NB4 (cell line): Measurements from ENCODE around the gene RABGEF1.

Source experiments
- CTCF ChIP-seq: IDR thresholded peaks from one replicate; pipeline ENCODE4 v1.5.1; 2012; ENCODE audit warnings: low read depth, low read length
- POLR2A ChIP-seq: IDR thresholded peaks from 2 replicates; pipeline ENCODE4 v1.6.1; 2011; ENCODE audit warnings: mild to moderate bottlenecking; ENCODE audit not compliant: insufficient read length; ENCODE audit errors: extremely low read depth

- TF ChIP-seq CTCF: no peak
- no peak for TF ChIP-seq POLR2A
Observed at GRCh38 chr7:66756889-66757288, 16.4 kb downstream of the RABGEF1 start.
